ENCODE results near the gene PLCB2.

The PLCB2 gene, protein sequence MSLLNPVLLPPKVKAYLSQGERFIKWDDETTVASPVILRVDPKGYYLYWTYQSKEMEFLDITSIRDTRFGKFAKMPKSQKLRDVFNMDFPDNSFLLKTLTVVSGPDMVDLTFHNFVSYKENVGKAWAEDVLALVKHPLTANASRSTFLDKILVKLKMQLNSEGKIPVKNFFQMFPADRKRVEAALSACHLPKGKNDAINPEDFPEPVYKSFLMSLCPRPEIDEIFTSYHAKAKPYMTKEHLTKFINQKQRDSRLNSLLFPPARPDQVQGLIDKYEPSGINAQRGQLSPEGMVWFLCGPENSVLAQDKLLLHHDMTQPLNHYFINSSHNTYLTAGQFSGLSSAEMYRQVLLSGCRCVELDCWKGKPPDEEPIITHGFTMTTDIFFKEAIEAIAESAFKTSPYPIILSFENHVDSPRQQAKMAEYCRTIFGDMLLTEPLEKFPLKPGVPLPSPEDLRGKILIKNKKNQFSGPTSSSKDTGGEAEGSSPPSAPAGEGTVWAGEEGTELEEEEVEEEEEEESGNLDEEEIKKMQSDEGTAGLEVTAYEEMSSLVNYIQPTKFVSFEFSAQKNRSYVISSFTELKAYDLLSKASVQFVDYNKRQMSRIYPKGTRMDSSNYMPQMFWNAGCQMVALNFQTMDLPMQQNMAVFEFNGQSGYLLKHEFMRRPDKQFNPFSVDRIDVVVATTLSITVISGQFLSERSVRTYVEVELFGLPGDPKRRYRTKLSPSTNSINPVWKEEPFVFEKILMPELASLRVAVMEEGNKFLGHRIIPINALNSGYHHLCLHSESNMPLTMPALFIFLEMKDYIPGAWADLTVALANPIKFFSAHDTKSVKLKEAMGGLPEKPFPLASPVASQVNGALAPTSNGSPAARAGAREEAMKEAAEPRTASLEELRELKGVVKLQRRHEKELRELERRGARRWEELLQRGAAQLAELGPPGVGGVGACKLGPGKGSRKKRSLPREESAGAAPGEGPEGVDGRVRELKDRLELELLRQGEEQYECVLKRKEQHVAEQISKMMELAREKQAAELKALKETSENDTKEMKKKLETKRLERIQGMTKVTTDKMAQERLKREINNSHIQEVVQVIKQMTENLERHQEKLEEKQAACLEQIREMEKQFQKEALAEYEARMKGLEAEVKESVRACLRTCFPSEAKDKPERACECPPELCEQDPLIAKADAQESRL

DNA sequence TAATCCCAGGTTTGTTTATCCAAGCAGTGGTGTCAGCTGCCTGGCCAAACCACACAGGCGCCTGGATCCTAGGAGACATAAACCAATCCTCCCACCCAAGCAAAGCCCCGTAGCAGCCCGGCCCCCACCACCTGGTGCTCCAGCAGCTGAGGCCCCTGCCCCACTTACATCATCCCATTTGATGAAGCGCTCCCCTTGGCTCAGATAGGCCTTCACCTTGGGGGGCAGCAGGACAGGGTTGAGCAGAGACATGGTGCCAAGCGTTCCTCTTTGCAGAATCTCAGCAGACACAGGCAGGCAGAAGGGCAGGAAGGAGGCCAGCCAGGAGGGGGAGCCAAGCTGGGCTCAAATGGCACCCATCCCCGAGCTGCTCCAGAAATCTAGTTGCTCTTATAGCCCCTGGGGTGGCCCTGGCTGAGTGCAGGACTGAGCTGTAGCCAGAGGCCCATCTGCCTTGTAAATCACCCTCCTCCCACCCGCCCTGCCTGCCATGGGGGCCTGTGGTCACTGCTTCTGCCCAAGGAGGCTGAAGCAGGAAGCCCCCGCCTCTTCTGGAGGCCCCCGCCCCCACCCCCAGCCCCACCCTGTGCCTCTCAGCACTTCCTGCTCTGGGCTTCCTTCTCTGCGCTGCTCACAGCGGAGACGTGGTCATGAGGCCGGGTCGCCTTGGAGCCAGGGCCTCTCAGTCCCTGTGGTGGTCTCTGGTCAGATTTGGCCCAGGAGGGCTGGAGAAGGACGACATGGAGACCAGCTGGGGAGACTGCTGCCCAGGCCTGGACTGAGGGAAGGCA lies at the start of gene PLCB2:
Gene PLCB2, minus strand, starts transcription at position 515 of the 791 bp plus-strand sequence. Its CDS starts 263 bp downstream, at position 252.
- DNase-seq (ENCODE audit: low spot score) = no peak

DNA sequence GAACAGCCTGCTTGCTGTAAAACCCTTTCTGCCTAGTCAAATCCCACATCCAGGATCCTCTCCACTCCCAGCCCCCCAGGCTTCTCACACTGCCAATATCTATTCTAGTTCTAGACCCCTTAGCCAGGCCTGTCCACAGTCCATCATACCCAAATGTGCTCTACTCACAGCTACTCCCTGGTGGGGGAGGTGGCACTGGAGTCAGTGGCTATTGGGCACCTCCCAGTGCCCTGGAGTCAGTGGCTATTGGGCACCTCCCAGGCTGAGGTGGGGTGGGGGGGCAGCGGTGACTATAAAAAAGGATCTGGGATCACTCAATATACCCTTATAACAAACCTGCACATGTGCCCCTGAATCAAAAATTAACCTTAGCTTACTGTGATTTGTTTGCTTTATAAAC lies 49.5 kb upstream of the PLCB2 start:
- no peak for DNase-seq (ENCODE audit: low spot score)

DNA sequence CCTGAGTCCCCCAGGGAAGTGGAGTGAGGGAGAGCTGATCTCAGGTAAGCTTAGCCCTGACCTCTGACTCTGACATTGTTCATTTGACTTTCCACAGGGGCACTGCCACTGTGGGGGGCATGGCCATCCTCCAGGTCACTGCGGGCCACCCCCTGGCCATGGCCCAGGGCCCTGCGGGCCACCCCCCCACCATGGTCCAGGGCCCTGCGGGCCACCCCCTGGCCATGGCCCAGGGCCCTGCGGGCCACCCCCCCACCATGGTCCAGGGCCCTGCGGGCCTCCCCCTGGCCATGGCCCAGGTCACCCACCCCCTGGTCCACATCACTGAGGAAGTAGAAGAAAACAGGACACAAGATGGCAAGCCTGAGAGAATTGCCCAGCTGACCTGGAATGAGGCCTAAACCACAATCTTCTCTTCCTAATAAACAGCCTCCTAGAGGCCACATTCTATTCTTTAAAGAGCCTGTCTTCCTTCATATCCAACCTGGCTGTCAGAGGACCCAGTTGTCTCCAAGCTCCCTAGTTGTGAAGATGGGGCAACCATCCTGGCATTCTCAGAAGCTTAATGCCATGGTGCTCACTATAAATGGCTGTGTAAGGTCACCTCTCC lies 48.3 kb upstream of the PLCB2 start:
- DNase-seq (ENCODE audit: low spot score) = no peak

DNA sequence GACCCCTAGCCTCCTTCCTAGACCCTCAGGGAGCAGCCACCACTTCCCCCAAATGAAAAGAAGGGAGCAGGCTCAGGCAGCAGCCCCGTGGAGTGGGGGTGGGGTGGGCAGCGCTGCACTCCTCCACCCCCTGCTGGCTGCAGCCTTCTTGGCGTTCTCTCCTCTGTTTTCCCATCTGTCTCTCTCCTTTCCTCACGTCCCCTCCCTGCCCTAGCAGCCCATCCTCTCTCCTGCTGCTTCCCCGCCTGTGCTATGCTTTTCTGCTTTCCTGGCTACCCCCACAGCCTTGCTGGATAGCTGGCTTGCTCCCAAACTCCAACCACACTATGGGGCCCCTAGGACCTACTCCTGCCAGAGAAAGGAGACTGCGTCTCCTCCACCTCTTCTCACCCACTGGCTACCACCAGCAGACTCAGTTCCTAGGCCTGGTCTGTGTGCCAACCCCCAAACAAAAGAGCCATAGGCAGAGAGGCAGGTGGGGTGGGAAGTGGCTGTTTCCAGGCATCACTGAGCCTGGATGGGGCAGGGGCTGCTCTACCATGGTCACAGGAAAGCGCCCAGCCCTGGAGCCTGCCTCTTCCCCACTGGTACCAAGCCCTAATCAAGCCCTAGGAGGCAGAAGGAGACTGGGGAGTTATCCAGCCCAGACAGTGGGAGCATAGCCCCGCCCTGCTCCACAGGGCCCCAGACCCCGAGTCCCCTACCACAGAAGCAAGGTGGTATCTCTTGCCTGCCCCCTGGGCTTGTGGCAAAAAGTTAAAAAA lies 46.9 kb upstream of the PLCB2 start:
- DNase-seq (ENCODE audit: low spot score) = peak; percentile 73

GRCh38 chr15:40353697-40354096 lies 46.0 kb upstream of the PLCB2 start:
- no peak for DNase-seq (ENCODE audit: low spot score)

DNA sequence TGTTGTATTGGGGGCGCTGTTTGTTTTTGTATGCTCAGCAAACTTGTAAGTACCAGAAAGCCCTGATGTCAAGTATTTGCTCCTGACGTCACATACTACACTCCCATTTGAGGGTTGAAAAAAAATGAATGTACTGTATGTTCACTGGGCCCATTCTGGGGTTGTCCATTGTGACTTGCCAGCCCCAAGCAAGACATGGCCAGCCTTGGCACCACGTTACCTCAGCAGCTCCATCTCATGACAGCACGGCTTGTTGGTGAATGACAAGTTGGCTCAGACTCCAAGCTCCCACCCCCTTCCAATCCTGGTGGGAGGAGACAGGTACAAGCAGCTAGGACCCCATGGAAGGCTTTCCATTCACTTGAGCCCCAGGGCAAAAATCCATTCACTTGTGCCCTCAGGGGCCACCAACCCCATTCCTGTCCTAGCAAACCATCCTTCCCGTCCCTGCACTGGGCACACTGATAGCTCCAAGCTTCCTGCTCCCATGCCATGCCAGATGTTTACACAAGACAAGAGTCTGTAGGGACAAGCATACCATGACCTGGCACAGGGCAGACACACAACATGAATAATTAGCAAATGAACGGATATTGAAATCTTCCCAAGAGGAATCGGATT lies 44.7 kb upstream of the PLCB2 start:
- no peak for DNase-seq (ENCODE audit: low spot score)

DNA sequence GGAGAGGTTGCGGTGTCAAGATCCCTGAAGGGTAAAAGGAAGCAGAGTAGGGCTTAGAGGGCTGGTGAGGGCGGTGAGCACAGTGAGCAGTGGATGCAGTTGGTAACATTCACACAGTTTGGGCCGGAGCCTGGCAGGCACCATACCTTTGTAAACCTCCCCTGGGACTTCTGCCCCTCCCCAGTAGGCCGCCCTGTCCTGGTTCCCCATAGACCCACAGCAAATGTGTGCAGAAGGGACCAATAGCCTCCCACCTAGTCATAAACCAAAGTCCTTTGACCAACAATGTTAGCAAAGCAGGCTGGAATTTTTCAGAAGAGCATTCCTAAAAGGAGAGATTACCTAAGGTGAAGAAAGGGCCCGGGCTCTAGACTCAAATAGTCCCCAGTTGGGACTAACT lies 41.4 kb upstream of the PLCB2 start:
- DNase-seq (ENCODE audit: low spot score) = no peak

DNA sequence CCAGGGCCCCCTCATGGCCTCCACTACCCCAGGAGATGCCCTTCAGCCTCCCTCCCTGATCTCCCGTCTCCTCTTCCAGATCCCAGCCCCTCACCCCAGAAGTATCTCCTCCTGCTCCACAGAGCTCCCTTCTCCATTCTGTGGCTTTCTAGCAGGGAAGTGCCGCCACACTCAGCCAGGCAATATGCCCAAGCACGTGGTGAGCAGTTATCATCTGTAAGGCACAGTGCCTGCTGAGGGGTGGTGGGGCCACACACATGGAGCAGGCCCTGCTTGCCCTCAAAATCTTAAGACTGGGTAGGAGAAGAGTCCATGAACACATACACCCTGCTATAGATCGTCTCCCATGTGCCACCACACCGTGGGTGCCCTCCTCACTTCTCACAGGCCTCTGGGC lies 40.7 kb upstream of the PLCB2 start:
- no peak for DNase-seq (ENCODE audit: low spot score)

- no peak for DNase-seq (ENCODE audit: low spot score)
Measured at GRCh38 chr15:40347559-40348473, 40.1 kb upstream of the PLCB2 start.

DNA sequence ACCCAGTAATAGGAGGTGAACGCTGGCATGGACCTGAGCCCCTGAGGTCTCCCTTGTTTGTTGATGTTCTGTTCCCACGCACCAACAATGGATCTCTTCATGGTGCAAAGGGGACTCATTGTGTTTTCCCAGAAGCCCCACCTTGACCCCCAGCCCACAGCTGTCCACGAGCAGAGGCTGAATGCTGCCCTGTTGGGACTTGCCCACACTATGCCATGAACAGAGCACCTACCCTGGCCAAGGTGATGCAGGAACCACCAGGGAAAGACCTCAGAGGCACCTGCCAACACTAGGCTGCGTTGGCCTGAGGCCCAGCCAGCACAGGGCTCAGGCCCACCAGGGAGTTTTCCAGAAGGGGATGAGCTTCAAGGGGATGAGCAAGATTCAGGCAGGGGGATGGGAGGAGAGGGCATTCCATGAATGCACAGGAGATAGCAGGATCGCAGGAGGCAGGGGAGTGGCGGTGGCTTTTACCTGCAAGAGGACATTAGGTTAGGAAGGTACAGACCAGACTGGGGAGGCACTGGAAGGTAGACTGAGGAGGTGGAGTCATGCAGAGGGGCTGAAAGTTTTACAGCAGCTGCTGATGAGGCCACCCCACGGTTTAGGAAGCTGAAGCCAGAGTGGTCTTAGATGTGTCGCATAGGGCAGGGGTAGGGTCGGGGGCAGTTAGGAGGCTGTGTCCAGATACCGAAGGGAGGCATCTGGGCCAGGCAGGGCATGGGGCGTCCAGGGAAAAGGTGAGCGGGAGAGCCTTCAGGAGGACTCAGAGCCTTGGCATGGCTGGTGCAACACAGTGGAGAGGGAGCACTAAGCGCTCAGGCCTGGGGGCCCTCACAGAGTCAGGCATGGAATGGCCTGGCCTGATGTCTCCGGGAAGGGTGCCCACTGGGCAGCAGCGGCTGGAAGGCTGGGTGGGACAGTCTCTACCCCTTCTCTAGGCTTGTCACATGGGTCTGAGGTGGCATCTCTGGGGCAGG lies 39.1 kb upstream of the PLCB2 start:
- no peak for DNase-seq (ENCODE audit: low spot score)

DNA sequence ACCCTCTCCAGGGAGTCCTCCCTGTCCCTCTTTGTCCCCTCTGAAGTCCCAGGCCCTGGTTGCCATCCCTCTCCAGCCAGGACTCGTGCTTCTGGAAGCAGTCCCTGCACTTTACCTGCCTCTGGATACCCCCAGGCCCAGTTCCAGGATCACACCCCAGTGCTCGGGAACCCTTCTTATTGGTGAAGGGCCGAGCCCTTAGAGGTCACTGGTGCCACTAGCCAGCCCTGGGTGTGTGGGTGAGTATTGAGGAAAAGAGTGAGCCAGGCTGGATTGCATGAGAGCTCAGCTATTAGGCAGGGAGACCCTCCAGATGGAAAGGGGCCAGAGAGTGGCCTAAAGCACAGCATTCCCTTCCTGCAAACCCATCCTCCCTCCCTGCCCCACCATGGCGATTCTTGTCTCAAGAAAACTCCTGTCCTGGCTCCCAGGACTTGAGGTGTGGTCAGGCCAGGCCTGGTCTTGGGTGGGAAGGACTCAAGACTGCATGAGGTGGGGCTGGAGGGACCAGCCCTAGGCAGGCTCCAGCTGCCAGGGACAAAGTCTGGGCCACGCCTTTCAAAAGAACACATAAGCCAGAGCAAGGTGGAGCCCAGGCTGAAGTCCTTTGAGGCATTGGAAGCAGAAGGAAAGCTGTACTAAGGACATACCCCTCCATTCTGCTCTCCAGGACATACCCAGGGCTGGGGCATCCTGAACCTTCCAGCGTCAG lies 38.3 kb upstream of the PLCB2 start:
- DNase-seq (ENCODE audit: low spot score) = no peak

GRCh38 chr15:40345225-40345866 lies 37.6 kb upstream of the PLCB2 start:
- no peak for DNase-seq (ENCODE audit: low spot score)

GRCh38 chr15:40344631-40345120 lies 36.9 kb upstream of the PLCB2 start:
- peak; percentile 87 for DNase-seq (ENCODE audit: low spot score)

DNA sequence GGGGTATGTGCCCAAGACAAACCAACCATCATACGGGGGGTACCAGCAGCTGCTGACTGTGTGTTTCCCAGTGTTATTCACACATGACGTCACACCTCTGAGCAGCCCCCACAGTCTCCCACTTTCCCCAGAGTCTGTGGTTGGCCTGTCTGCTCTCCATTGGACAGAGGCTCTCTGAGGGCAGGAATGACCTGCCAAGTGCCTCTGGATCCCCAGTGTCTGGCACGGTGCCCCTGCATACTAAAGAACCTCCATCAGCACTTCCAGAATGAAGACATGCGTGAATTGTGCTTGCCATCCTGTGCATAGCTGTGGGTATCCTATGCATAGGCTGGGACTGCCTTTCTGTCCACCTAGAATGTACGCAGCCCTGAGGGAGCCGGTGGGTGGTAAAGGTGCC lies 36.5 kb upstream of the PLCB2 start:
- no peak for DNase-seq (ENCODE audit: low spot score)

- peak; percentile 85 for DNase-seq (ENCODE audit: low spot score)
Measured at GRCh38 chr15:40343512-40343911, 35.8 kb upstream of the PLCB2 start.
